HepG2 (cell line): ENCODE data around the gene COA1. TPM values are rescaled to one million over a fixed set of nuclear protein-coding genes. Genes with fewer than 3 reads are reported as not detected.

ENCODE experiments used
- ATAC-seq: fragments of 200-7000 bp; cut with Tn5 transposase; 3 replicates; pipeline ENCODE4 v1.9.1; 2020; ENCODE audit warnings: mild to moderate bottlenecking, moderate library complexity
- BruUV-seq: library from RNA; stranded (reverse); fragments of 400-500 nt; replicated peaks from 2 replicates; lab custom pipeline; 2021; lab: Mats Ljungman, UMichigan
- CTCF ChIA-PET: fragments of 300-600 bp; formaldehyde crosslinking; extraction: SDS; loops from one replicate; lab custom pipeline; 2021; ENCODE audit warnings: low total read pairs, inconsistent platforms, low intra/inter-chr PET ratio; lab: Yijun Ruan, JAX
- POLR2A ChIA-PET: fragments of 350-600 bp; sonication (Branson Sonifier 250); formaldehyde crosslinking; loops from one replicate; lab custom pipeline; 2020; ENCODE audit warnings: antibody characterized with exemption, inconsistent platforms; lab: Yijun Ruan, JAX
- DNase-seq: peaks from one replicate; pipeline ENCODE4 v3.0.0-alpha.2; 2015; ENCODE audit warnings: low spot score
- FAIRE-seq: peaks from 3 replicates; lab custom pipeline; 2011; peaks lifted over from hg19 to GRCh38; lab: Jason Lieb, UNC
- H2AFZ ChIP-seq: one replicate; pipeline ENCODE4 v1.6.1; 2011; ENCODE audit warnings: low read length, inconsistent platforms
- H3K27ac ChIP-seq: fragments of 300-600 bp; 3 replicates; pipeline ENCODE4 v1.8.0; 2011; ENCODE audit warnings: mixed run types, mild to moderate bottlenecking, mixed read lengths, low read length, inconsistent platforms; ENCODE audit not compliant: insufficient read depth; ENCODE audit errors: extremely low read length
- H3K27me3 ChIP-seq, 2 experiments: fragments of 200-600 bp in 1 of 2; 2 replicates in 1 of 2; 3 replicates in 1 of 2; pipeline versions ENCODE4 v1.6.0 to v1.8.0; 2011; ENCODE audit warnings: low read length in 2 of 2, mild to moderate bottlenecking in 2 of 2, moderate library complexity in 2 of 2, inconsistent platforms in 1 of 2; ENCODE audit not compliant: insufficient read depth in 2 of 2, control insufficient read depth in 1 of 2
- H3K36me3 ChIP-seq, 2 experiments: fragments of 200-600 bp in 1 of 2; replicated peaks in 1 of 2; 2 replicates in 1 of 2; 3 replicates in 1 of 2; pipeline versions ENCODE4 v1.5.1 to v1.8.0; 2011; ENCODE audit warnings: low read length in 2 of 2, inconsistent platforms in 1 of 2; ENCODE audit not compliant: insufficient read depth in 2 of 2, control insufficient read depth in 1 of 2
- H3K4me1 ChIP-seq: 2 replicates; pipeline ENCODE4 v1.5.1; 2012; ENCODE audit warnings: low read length, inconsistent platforms; ENCODE audit not compliant: insufficient read depth
- H3K4me2 ChIP-seq: 2 replicates; pipeline ENCODE4 v1.6.0; 2011; ENCODE audit warnings: low read depth, low read length, inconsistent platforms
- H3K4me3 ChIP-seq, 3 experiments: fragments of 200-600 bp in 1 of 3; sonication (generic), shearing (Covaris generic) in 1 of 3; replicated peaks in 1 of 3; 2 replicates each; pipeline ENCODE4 v1.5.1; 2011 to 2016; ENCODE audit warnings: low read length in 3 of 3, inconsistent platforms in 2 of 3, low read depth in 2 of 3, mild to moderate bottlenecking in 2 of 3, control low read depth in 1 of 3, mixed read lengths in 1 of 3; ENCODE audit not compliant: insufficient read depth in 1 of 3
- H3K79me2 ChIP-seq: one replicate; pipeline ENCODE4 v1.6.1; 2011; ENCODE audit warnings: low read length, inconsistent platforms; ENCODE audit not compliant: insufficient read depth
- H3K9ac ChIP-seq: 2 replicates; pipeline ENCODE4 v1.6.0; 2011; ENCODE audit warnings: mild to moderate bottlenecking, low read depth, low read length, inconsistent platforms; ENCODE audit not compliant: insufficient read depth
- H3K9me3 ChIP-seq: 2 replicates; pipeline ENCODE4 v1.5.1; 2012; ENCODE audit warnings: mild to moderate bottlenecking, low read length
- H4K20me1 ChIP-seq: 2 replicates; pipeline ENCODE4 v1.6.0; 2011; ENCODE audit warnings: inconsistent platforms, mild to moderate bottlenecking, low read length, moderate library complexity; ENCODE audit not compliant: insufficient read depth
- ELF3 ChIP-seq: IDR thresholded peaks from 2 replicates; pipeline ENCODE4 v1.6.1; 2016; ENCODE audit warnings: missing genetic modification reagents, missing compliant biosample characterization
- FOXA3 ChIP-seq: IDR thresholded peaks from 2 replicates; pipeline ENCODE4 v1.6.1; 2016; ENCODE audit warnings: missing genetic modification reagents, missing compliant biosample characterization
- LBX2 ChIP-seq: sonication (generic); formaldehyde crosslinking; IDR thresholded peaks from 2 replicates; pipeline ENCODE4 v1.5.0; 2020; ENCODE audit warnings: missing genetic modification reagents, mild to moderate bottlenecking, borderline replicate concordance
- NAIF1 ChIP-seq: sonication (generic); formaldehyde crosslinking; IDR thresholded peaks from 2 replicates; pipeline ENCODE4 v1.5.0; 2020; ENCODE audit warnings: mild to moderate bottlenecking, missing genetic modification reagents, borderline replicate concordance
- PRDM15 ChIP-seq: sonication (generic); formaldehyde crosslinking; IDR thresholded peaks from 2 replicates; pipeline ENCODE4 v1.4.0; 2020; ENCODE audit warnings: missing genetic modification reagents
- TCF7 ChIP-seq: sonication (generic); IDR thresholded peaks from 2 replicates; pipeline ENCODE4 v1.6.1; 2016; ENCODE audit warnings: antibody characterized with exemption, low read depth
- ZNF513 ChIP-seq: sonication (generic); formaldehyde crosslinking; conservative IDR thresholded peaks from 2 replicates; pipeline ENCODE4 v1.5.0; 2020; ENCODE audit warnings: missing genetic modification reagents
- ZNF672 ChIP-seq: sonication (generic); formaldehyde crosslinking; IDR thresholded peaks from 2 replicates; pipeline ENCODE4 v1.8.1; 2022; ENCODE audit warnings: missing genetic modification reagents
- WGBS: methylation state at CpG from one replicate; pipeline ENCODE4 v1.1.6; 2017; ENCODE audit warnings: low lambda C conversion rate; 5-methylcytosine and 5-hydroxymethylcytosine counted together
- in situ Hi-C: cut with HindIII; loops from 2 replicates; pipeline ENCODE4 v1.10.0; 2017; ENCODE audit warnings: low pct_unique_long_range_greater_than_20kb; ENCODE audit not compliant: extremely low pct_ligation_motif_present
- intact Hi-C: fragments of 100-400 bp; cut with micrococcal nuclease; formaldehyde crosslinking; loops from one replicate; pipeline ENCODE4 v1.10.0; 2022; ENCODE audit not compliant: unreplicated experiment
- polyA plus RNA-seq, 8 experiments: library from polyadenylated mRNA; depleted of rRNA in 3 of 8; stranded (reverse) in 7 of 8; unstranded in 1 of 8; fragments of >200 nt; fragmentation: Illumina TruSeq in 4 of 8; extraction: Trizol in 4 of 8; gene quantifications; 2 replicates each; pipeline versions ENCODE4 v1.2.1 to v1.2.3, GENCODE V29; 2011 to 2016; ENCODE audit warnings: low read depth in 4 of 8, missing spikeins in 1 of 8, mixed read lengths in 1 of 8; ENCODE audit not compliant: insufficient read depth in 1 of 8
- total RNA-seq, 5 experiments: library from RNA; depleted of rRNA; stranded (reverse); fragments of >200 nt; fragmentation: Illumina TruSeq; extraction: Trizol; gene quantifications; 2 replicates each; pipeline ENCODE4 v1.2.3, GENCODE V29; 2016; ENCODE audit warnings: low read depth in 1 of 5
- TF ChIP-seq, protein P1 (sequence below): fragments of 450-650 bp; IDR thresholded peaks from 2 replicates; pipeline ENCODE4 v1.6.1; 2017; ENCODE audit warnings: mild to moderate bottlenecking
- TF ChIP-seq, protein P2 (sequence below): IDR thresholded peaks from 2 replicates; pipeline ENCODE4 v1.6.1; 2016; ENCODE audit warnings: low read depth

Gene COA1
- total and polyA plus RNA-seq, 2 of the 13 experiments (the other 11 are each of a cell fraction or from before 2014, with no cell fraction given) = 33.2 to 65.7 TPM

DNA sequence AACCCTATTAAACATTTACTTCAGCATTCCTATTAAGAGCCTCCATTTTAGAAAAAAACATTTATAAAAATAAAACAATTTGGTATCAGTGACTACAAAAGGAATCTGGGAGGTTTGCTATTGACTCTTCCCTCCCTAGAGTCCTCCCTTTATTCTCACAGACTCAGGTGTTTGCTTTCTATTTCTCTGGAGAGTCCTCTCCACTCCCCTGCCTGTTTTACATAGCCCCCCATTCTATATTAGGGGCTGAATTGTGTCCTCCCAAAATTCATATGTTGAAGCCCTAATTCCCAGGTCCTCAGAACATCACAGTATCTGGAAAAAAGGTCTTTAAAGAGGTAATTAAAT lies 69.8 kb downstream of the COA1 start (continued):
- TF ChIP-seq PRDM15 (CRISPR knock-in tag) = peak; percentile 95
- TF ChIP-seq FOXA3 (CRISPR knock-in tag) = 0 out of 2 replicates have a peak, but pooled peaks have one; percentile 11

DNA sequence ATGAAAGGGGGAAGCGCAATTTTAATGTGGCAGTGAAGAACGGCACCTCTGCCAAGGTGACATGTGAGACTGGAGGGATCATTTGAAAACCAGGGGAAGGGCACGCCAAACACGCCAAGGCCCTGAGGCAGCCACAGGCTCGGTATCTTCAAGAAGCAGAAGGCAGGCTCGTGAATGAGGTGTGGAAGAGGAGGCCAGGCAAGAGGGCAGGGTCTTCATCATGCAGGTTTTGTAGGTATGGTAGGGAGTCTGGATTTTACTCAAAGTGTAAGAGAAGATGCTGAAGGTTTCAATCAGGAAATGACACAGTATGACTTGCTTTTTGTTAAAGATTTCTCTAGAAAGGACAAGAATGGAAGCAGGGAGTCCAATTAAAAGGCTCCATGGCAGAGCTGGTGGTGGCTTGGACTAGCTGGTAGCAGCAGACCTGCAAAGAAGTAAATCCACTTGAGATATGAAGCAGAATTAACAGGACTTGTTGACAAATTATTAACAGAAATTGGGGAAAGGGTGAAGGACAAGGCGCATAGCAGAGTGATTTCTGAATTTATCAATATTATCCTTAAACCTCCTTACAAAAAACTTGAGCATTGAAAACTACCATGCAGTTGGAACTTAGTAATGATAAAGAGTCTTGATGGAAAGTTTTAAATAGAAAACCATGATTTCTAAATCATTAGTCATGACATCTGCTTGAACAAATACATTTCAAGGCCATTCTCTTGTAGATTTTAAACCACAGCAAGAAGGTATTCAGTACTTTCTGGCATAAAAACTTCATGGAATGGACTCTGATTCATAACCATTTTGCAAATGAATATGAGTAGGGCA lies 70.4 kb downstream of the COA1 start:
- BruUV-seq = TSS peak; percentile 73
- peak overlapping the region; percentile 66 for H3K9ac ChIP-seq
- DNase-seq (peak; percentile 81), FAIRE-seq (peak; percentile 18), ATAC-seq (peak; percentile 80)
- POLR2A ChIA-PET = interaction anchor here (0.6 to 1.0 kb wide), 4 partner anchors 11 to 76 kb away, joined by 3 to 6 read pairs (median 4); partner anchors contain the start of gene STK17A
- no peaks in the 10 kb centered on the region for H3K9me3 ChIP-seq
- in situ Hi-C loops = no loop called here
- peaks cover 1 to 2% of the 10 kb centered on the region in 2 experiments; a peak in 3 of 5 replicates for H3K36me3 ChIP-seq
- 78% methylated on average over 7 of the region's 7 CpGs for WGBS
- intact Hi-C loops = loop anchor here (2.0 to 5.0 kb wide), 3 partner anchors 16 to 33 kb away; no protein-coding TSS in a partner anchor
- H3K27ac ChIP-seq = peak overlapping the region; percentile 94
- no peaks in the 10 kb centered on the region for H3K27me3 ChIP-seq
- CTCF ChIA-PET = no interaction called here
- H2AFZ ChIP-seq = no peak overlapping the region
- H3K79me2 ChIP-seq = peaks cover 74% of the 10 kb centered on the region
- H3K4me2 ChIP-seq = peak overlapping the region; percentile 67
- peaks cover 58% of the 10 kb centered on the region for H3K4me1 ChIP-seq
- peak overlapping the region in 1 of 3 experiments; percentile 31; a peak in 1 of 6 replicates for H3K4me3 ChIP-seq
- no peaks in the 10 kb centered on the region for H4K20me1 ChIP-seq
- TF ChIP-seq, protein P1, sequence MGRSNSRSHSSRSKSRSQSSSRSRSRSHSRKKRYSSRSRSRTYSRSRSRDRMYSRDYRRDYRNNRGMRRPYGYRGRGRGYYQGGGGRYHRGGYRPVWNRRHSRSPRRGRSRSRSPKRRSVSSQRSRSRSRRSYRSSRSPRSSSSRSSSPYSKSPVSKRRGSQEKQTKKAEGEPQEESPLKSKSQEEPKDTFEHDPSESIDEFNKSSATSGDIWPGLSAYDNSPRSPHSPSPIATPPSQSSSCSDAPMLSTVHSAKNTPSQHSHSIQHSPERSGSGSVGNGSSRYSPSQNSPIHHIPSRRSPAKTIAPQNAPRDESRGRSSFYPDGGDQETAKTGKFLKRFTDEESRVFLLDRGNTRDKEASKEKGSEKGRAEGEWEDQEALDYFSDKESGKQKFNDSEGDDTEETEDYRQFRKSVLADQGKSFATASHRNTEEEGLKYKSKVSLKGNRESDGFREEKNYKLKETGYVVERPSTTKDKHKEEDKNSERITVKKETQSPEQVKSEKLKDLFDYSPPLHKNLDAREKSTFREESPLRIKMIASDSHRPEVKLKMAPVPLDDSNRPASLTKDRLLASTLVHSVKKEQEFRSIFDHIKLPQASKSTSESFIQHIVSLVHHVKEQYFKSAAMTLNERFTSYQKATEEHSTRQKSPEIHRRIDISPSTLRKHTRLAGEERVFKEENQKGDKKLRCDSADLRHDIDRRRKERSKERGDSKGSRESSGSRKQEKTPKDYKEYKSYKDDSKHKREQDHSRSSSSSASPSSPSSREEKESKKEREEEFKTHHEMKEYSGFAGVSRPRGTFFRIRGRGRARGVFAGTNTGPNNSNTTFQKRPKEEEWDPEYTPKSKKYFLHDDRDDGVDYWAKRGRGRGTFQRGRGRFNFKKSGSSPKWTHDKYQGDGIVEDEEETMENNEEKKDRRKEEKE = no peak
- TF ChIP-seq TCF7 (no peak), ZNF513 (0 out of 2 replicates have a peak, but pooled peaks have one; percentile 48), LBX2 (CRISPR knock-in tag) (no peak), ELF3 (0 out of 2 replicates have a peak, but pooled peaks have one; percentile 6), ZNF672 (no peak), NAIF1 (no peak)
- TF ChIP-seq, protein P2, sequence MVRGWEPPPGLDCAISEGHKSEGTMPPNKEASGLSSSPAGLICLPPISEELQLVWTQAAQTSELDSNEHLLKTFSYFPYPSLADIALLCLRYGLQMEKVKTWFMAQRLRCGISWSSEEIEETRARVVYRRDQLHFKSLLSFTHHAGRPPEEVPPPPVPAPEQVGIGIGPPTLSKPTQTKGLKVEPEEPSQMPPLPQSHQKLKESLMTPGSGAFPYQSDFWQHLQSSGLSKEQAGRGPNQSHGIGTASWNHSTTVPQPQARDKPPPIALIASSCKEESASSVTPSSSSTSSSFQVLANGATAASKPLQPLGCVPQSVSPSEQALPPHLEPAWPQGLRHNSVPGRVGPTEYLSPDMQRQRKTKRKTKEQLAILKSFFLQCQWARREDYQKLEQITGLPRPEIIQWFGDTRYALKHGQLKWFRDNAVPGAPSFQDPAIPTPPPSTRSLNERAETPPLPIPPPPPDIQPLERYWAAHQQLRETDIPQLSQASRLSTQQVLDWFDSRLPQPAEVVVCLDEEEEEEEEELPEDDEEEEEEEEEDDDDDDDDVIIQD = peak; percentile 10; the same call in 1 of the 2 replicates
